Suprapubic skin (tissue), 4 donors: ENCODE results near the gene ZIC5. TPM values are rescaled to one million over a fixed set of nuclear protein-coding genes. Genes with fewer than 3 reads are reported as not detected.

Experiments
- DNase-seq, 2 donors: peaks; one replicate each; pipeline ENCODE4 v3.0.0-alpha.2; 2019; ENCODE audit warnings: low spot score in 2 of 2
- H3K27ac ChIP-seq: fragments of 200-600 bp; sonication (generic); one replicate; pipeline ENCODE4 v1.5.1; 2019
- H3K27me3 ChIP-seq: fragments of 200-600 bp; sonication (generic); one replicate; pipeline ENCODE4 v1.5.1; 2019
- H3K36me3 ChIP-seq: fragments of 200-600 bp; sonication (generic); one replicate; pipeline ENCODE4 v1.5.1; 2019
- H3K4me1 ChIP-seq: fragments of 200-600 bp; sonication (generic); one replicate; pipeline ENCODE4 v1.5.1; 2019
- H3K4me3 ChIP-seq: fragments of 200-600 bp; sonication (generic); one replicate; pipeline ENCODE4 v1.5.1; 2019; ENCODE audit warnings: mild to moderate bottlenecking
- H3K9me3 ChIP-seq: fragments of 200-600 bp; sonication (generic); one replicate; pipeline ENCODE4 v1.5.1; 2019
- EP300 ChIP-seq: sonication (generic); formaldehyde crosslinking; IDR thresholded peaks from one replicate; pipeline ENCODE4 v1.6.1; 2017; ENCODE audit warnings: antibody characterized with exemption
- POLR2A ChIP-seq, 2 donors: fragments of 450-650 bp; IDR thresholded peaks; one replicate each; pipeline ENCODE4 v1.6.1; 2017; ENCODE audit warnings: antibody characterized with exemption in 2 of 2, mild to moderate bottlenecking in 2 of 2, moderate library complexity in 2 of 2
- POLR2AphosphoS5 ChIP-seq, 3 donors: sonication (generic); formaldehyde crosslinking; IDR thresholded peaks; one replicate each; pipeline ENCODE4 v1.6.1; 2017; ENCODE audit warnings: antibody characterized with exemption in 3 of 3
- WGBS: methylation state at CpG from one replicate; pipeline ENCODE4 v1.1.5; 2018; 5-methylcytosine and 5-hydroxymethylcytosine counted together
- total RNA-seq, 4 donors: library from RNA; depleted of rRNA; stranded (reverse); fragments of >200 nt; gene quantifications; one replicate each; pipeline ENCODE4 v1.1.0, GENCODE V29; 2016
- TF ChIP-seq, protein P1 (sequence below), 2 donors: fragments of 200-600 bp in 1 of 2; fragments of 450-650 bp in 1 of 2; sonication (generic) in 1 of 2; IDR thresholded peaks; one replicate each; pipeline ENCODE4 v1.5.1; 2016 to 2019; ENCODE audit warnings: antibody characterized with exemption in 2 of 2, mild to moderate bottlenecking in 1 of 2, moderate library complexity in 1 of 2

ZIC5 gene
- total RNA-seq, 4 donors from 2014 or later = not detected

DNA sequence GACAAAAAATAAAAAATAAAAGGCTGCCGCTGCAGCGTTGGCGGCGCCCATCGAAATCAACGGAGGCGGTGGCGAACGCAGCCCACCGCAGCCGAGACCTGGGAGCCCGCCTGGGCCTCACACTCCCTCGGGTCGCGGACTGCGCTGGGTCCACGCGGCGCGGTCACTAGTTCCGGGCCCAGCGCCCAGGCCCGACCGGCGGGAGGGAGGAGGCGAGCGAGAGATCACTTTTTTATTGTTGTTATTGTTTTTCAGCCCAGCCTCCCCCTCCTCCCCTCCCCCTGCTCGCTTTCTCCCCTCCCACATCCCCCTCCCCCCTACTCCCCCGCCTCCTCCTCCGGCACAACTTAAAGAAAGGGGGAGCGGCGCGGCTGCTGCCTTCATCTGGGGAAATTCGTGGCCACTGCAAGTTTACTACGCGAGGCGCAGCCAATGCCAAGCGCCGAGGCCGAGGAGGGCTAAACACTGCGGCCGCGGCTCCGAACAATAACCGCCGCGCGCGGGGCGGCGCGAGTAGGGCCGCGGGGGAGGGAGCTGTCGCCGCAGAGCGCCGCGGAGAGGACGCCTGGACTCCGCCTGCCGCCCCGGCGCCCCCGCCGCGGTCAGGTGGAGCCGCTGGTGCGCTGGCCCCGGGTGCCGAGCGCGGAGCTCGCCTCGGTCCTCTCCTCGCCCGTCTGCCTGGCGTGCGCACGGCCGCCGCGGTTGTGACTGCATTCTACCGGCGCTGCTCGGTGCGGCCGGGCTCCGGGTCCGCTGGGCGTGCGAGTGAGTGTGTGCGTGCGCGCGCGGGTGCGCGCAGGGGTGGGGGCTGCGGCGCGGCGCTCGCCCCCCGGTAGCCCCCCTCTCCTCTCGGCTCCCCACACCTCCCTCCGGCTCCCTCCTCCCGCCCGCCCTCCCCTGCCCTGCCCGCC lies 9.5 kb upstream of the ZIC5 start:
- DNase-seq = peak in 1 of 2 donors; percentile 70
- Histone ChIP-seq H3K4me3 (peak overlapping the region; percentile 61), H3K9me3 (no peaks in the 10 kb centered on the region), H3K4me1 (peaks cover 59% of the 10 kb centered on the region), H3K27me3 (peaks cover 100% of the 10 kb centered on the region), H3K27ac (no peak overlapping the region), H3K36me3 (no peaks in the 10 kb centered on the region)
- 7% methylated on average over 32 of the region's 110 CpGs for WGBS
- TF ChIP-seq POLR2AphosphoS5 (IDR thresholded peaks at IDR 0.05) (no peak), EP300 (no peak), POLR2A (IDR thresholded peaks at IDR 0.05) (no peak)
- TF ChIP-seq, protein P1, sequence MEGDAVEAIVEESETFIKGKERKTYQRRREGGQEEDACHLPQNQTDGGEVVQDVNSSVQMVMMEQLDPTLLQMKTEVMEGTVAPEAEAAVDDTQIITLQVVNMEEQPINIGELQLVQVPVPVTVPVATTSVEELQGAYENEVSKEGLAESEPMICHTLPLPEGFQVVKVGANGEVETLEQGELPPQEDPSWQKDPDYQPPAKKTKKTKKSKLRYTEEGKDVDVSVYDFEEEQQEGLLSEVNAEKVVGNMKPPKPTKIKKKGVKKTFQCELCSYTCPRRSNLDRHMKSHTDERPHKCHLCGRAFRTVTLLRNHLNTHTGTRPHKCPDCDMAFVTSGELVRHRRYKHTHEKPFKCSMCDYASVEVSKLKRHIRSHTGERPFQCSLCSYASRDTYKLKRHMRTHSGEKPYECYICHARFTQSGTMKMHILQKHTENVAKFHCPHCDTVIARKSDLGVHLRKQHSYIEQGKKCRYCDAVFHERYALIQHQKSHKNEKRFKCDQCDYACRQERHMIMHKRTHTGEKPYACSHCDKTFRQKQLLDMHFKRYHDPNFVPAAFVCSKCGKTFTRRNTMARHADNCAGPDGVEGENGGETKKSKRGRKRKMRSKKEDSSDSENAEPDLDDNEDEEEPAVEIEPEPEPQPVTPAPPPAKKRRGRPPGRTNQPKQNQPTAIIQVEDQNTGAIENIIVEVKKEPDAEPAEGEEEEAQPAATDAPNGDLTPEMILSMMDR (IDR thresholded peaks at IDR 0.05) = no peak

DNA sequence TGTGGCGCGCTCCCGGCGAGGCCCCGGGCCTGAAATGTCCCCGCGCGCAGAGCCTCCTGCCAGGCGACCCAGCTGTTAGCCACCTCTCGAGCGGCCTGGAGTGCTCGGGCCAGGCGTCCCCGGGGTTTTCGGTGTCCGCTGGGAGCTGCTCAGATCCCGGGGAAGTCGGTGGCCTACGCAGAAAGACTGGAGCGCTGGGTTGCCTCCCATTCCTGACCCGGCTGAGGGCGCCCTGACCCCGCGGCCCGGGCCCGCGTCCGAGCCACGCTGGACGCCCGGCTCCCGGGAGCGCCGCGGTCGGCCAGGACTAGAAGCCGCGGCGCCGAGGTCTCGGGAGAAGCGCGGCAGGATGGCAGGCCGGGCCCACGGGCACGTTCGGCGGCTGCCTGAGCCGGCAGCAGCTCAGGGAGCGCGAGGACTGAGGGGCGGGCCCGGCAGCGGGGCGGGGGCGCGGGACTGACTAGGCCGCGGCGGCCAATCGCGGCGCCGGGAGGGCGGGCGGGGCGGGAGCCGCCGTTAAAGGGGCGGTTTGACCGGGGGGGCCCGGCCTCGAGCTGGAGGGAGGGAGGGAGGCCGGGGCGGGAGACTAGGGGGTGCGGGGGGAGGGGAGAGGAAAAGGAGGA lies 8.7 kb upstream of the ZIC5 start:
- Histone ChIP-seq H3K27me3 (peaks cover 100% of the 10 kb centered on the region), H3K4me1 (peaks cover 59% of the 10 kb centered on the region), H3K4me3 (peak overlapping the region; percentile 61), H3K36me3 (no peaks in the 10 kb centered on the region), H3K27ac (no peak overlapping the region), H3K9me3 (no peaks in the 10 kb centered on the region)
- WGBS = under 1% methylated on average over 20 of the region's 76 CpGs
- peak; percentile 65 to 77 for DNase-seq
- TF ChIP-seq POLR2A (IDR thresholded peaks at IDR 0.05) (no peak), POLR2AphosphoS5 (IDR thresholded peaks at IDR 0.05) (no peak), EP300 (no peak)
- TF ChIP-seq, protein P1 (IDR thresholded peaks at IDR 0.05) = no peak

- H3K4me3 ChIP-seq = peak overlapping the region; percentile 61
- H3K36me3 ChIP-seq = no peaks in the 10 kb centered on the region
- no peaks in the 10 kb centered on the region for H3K9me3 ChIP-seq
- H3K27ac ChIP-seq = no peak overlapping the region
- TF ChIP-seq POLR2A (IDR thresholded peaks at IDR 0.05) = no peak
- TF ChIP-seq EP300 = no peak
- TF ChIP-seq, protein P1 (IDR thresholded peaks at IDR 0.05) = no peak
- no peak for TF ChIP-seq POLR2AphosphoS5 (IDR thresholded peaks at IDR 0.05)
- WGBS = 5% methylated on average over 44 of the region's 59 CpGs
- peaks cover 100% of the 10 kb centered on the region for H3K27me3 ChIP-seq
- peaks cover 53% of the 10 kb centered on the region for H3K4me1 ChIP-seq
- peak; percentile 61 to 75 for DNase-seq
Measured at GRCh38 chr13:99979453-99980200, 8.1 kb upstream of the ZIC5 start.

DNA sequence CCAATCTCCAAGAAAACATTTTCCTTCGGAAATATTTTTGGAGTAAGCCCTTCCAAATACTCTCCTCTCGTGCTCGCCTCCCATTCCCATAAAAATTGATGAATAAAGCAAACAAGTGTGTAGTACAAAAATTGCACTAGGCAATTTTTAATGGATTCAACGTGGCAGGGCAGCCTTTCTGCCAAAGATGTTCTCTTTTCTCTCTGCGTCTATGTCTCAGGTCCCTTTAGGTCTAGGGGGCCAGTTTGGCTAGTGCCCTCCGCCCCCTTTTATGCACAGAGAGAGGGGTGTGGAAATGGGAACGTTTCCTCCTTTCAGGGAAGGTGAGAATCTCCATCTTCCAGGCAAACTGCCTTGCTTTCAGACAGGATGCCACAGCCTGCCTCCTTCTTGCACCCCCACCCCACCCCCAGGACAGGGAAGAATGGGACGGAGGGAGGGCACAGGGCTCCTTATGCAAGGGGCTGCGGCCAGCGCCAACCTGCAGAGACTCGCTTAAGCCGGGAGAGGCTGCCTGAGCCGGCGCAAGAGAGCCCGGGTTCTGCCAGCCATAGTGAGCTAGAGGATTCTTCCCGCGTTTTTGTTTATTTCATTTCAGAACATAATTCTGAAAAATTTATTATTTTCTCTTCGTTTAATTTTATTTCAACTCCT lies 7.4 kb upstream of the ZIC5 start:
- DNase-seq = peak in 1 of 2 donors; percentile 50
- WGBS = 5% methylated on average over 18 of the region's 18 CpGs
- peaks cover 51% of the 10 kb centered on the region for H3K4me1 ChIP-seq

More for the DNA sequence above, 7.4 kb upstream of the ZIC5 start:
- no peaks in the 10 kb centered on the region for H3K9me3 ChIP-seq
- no peak overlapping the region for H3K4me3 ChIP-seq
- H3K36me3 ChIP-seq = no peaks in the 10 kb centered on the region
- peaks cover 100% of the 10 kb centered on the region for H3K27me3 ChIP-seq
- no peak overlapping the region for H3K27ac ChIP-seq
- TF ChIP-seq EP300 (no peak), POLR2AphosphoS5 (IDR thresholded peaks at IDR 0.05) (no peak), POLR2A (IDR thresholded peaks at IDR 0.05) (no peak)
- TF ChIP-seq, protein P1 (IDR thresholded peaks at IDR 0.05) = no peak
